Fibroblast of lung (primary cell): ENCODE results near the gene C21orf58. TPM values are rescaled to one million over a fixed set of nuclear protein-coding genes. Genes with fewer than 3 reads are reported as not detected.

Experiments used
- DNase-seq, 2 donors: peaks; one replicate each; pipeline versions ENCODE4 v3.0.0 to v3.0.0-alpha.2; 2010; ENCODE audit warnings: low read depth in 2 of 2
- H2AFZ ChIP-seq: 2 replicates; pipeline ENCODE4 v1.5.1; 2012; ENCODE audit warnings: low read length, control low read depth, inconsistent platforms
- H3K27ac ChIP-seq: 2 replicates; pipeline ENCODE4 v1.5.1; 2011; ENCODE audit warnings: low read length, control low read depth; ENCODE audit not compliant: insufficient read depth
- H3K27me3 ChIP-seq: 2 replicates; pipeline ENCODE4 v1.5.1; 2011; ENCODE audit warnings: mild to moderate bottlenecking, low read length; ENCODE audit not compliant: control insufficient read depth, insufficient read depth
- H3K36me3 ChIP-seq: 2 replicates; pipeline ENCODE4 v1.5.1; 2011; ENCODE audit warnings: low read length; ENCODE audit not compliant: control insufficient read depth, insufficient read depth
- H3K4me1 ChIP-seq: 2 replicates; pipeline ENCODE4 v1.5.1; 2011; ENCODE audit warnings: low read length; ENCODE audit not compliant: control insufficient read depth, insufficient read depth; ENCODE audit errors: extremely low read depth
- H3K4me2 ChIP-seq: 2 replicates; pipeline ENCODE4 v1.5.1; 2011; ENCODE audit warnings: low read length, control low read depth; ENCODE audit not compliant: insufficient read depth; ENCODE audit errors: extremely low read depth
- H3K4me3 ChIP-seq, 4 experiments: fragments of 200-600 bp in 1 of 4; sonication (generic) in 1 of 4; replicated peaks in 1 of 4; 2 replicates each; pipeline ENCODE4 v1.5.1; 2011 to 2016; ENCODE audit warnings: low read length in 4 of 4, low read depth in 3 of 4, mild to moderate bottlenecking in 3 of 4, control low read depth in 2 of 4, inconsistent platforms in 1 of 4, mixed read lengths in 1 of 4; ENCODE audit not compliant: insufficient read depth in 1 of 4; ENCODE audit errors: control extremely low read depth in 1 of 4
- H3K79me2 ChIP-seq: 2 replicates; pipeline ENCODE4 v1.5.1; 2012; ENCODE audit warnings: mild to moderate bottlenecking, low read length, inconsistent platforms; ENCODE audit not compliant: control insufficient read depth, insufficient read depth
- H3K9ac ChIP-seq: 2 replicates; pipeline ENCODE4 v1.5.1; 2011; ENCODE audit warnings: mild to moderate bottlenecking, low read length, control low read depth; ENCODE audit not compliant: insufficient read depth
- H3K9me3 ChIP-seq: 2 replicates; pipeline ENCODE4 v1.5.1; 2012; ENCODE audit warnings: low read depth, low read length; ENCODE audit not compliant: control insufficient read depth, insufficient read depth
- H4K20me1 ChIP-seq: 2 replicates; pipeline ENCODE4 v1.5.1; 2011; ENCODE audit warnings: low read length; ENCODE audit not compliant: control insufficient read depth, insufficient read depth; ENCODE audit errors: extremely low read depth
- CTCF ChIP-seq, 2 donors: IDR thresholded peaks in 1 of 2; conservative IDR thresholded peaks in 1 of 2; 1 replicate in 1 of 2; 2 replicates in 1 of 2; pipeline ENCODE4 v1.5.1; 2011 to 2012; ENCODE audit warnings: low read length in 2 of 2, control low read depth in 1 of 2, inconsistent platforms in 1 of 2, low read depth in 1 of 2, mild to moderate bottlenecking in 1 of 2
- EZH2 ChIP-seq: IDR thresholded peaks from 2 replicates; pipeline ENCODE4 v1.5.1; 2012; ENCODE audit warnings: low read length, control low read depth, mild to moderate bottlenecking; ENCODE audit errors: missing control alignments
- polyA plus RNA-seq, 2 donors: library from polyadenylated mRNA; depleted of rRNA in 1 of 2; stranded (reverse) in 1 of 2; unstranded in 1 of 2; fragments of >200 nt; gene quantifications; 2 replicates each; pipeline ENCODE4 v1.2.1, GENCODE V29; 2011 to 2012; ENCODE audit warnings: missing spikeins in 1 of 2
- total RNA-seq: library from RNA; depleted of rRNA; stranded (reverse); fragments of >200 nt; gene quantifications from 2 replicates; pipeline ENCODE4 v1.2.1, GENCODE V29; 2014

Gene C21orf58
- total and polyA plus RNA-seq, 2 donors (not counting 1 experiment from before 2014, with no cell fraction given) = 1.4 to 2.5 TPM

- no peak overlapping the region for H3K4me3 ChIP-seq
- H3K27me3 ChIP-seq = no peaks in the 10 kb centered on the region
- H4K20me1 ChIP-seq = no peaks in the 10 kb centered on the region
- H3K9ac ChIP-seq = no peak overlapping the region
- TF ChIP-seq EZH2 = no peak
- no peak for TF ChIP-seq CTCF (conservative IDR thresholded peaks at IDR 0.05 in 1 of 2, IDR thresholded peaks at IDR 0.05 in 1 of 2; ENCODE audit: low read depth in 1 of 2, low read length in 2 of 2)
- H3K9me3 ChIP-seq = no peaks in the 10 kb centered on the region
- H3K79me2 ChIP-seq = peaks cover 28% of the 10 kb centered on the region
- DNase-seq = no peak
- no peak overlapping the region for H2AFZ ChIP-seq
- no peak overlapping the region for H3K4me2 ChIP-seq
- H3K36me3 ChIP-seq = peaks cover 6% of the 10 kb centered on the region
- no peak overlapping the region for H3K27ac ChIP-seq
- H3K4me1 ChIP-seq = peaks cover 15% of the 10 kb centered on the region
These were observed 5.8 kb downstream of the C21orf58 start for GRCh38 chr21:46317710-46318463.

- Histone ChIP-seq H4K20me1 (no peaks in the 10 kb centered on the region), H3K4me2 (no peak overlapping the region), H3K36me3 (peaks cover 6% of the 10 kb centered on the region), H3K4me3 (no peak overlapping the region), H3K9ac (no peak overlapping the region), H3K4me1 (peaks cover 7% of the 10 kb centered on the region), H3K27ac (no peak overlapping the region), H3K27me3 (no peaks in the 10 kb centered on the region), H3K79me2 (peaks cover 17% of the 10 kb centered on the region), H3K9me3 (no peaks in the 10 kb centered on the region), H2AFZ (no peak overlapping the region)
- no peak for DNase-seq
- no peak for TF ChIP-seq CTCF (conservative IDR thresholded peaks at IDR 0.05 in 1 of 2, IDR thresholded peaks at IDR 0.05 in 1 of 2; ENCODE audit: low read depth in 1 of 2, low read length in 2 of 2)
- no peak for TF ChIP-seq EZH2
These were observed 6.9 kb downstream of the C21orf58 start for GRCh38 chr21:46316708-46317324.

DNA sequence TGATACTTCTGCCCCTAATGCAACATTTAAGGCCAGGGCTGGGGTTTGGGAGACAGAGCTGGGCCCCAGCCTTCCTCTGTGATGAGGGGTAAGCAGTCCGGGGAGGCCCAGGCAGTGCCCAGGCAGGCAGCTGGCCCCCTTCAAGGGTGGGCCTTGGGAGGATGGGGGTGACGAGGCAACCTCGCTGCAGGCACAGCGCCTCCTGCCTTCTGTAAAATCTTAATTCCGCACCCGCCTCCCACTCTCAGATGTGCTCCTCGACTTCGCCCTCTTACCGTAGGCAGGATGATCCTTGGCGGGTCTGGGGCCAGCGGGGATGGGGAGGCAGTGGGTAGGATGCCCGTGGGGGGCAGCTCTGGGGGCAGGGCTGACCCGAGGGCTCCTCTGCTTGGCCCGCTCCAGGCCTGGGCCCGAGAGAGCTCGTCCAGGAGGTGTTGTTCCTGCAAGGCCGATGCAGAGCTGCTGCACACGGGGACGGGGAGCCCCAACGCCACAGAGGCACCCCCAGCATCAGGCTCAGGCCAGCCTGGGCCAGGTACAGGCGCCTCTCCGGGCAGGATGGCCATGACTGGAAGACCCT, 9.1 kb downstream of the C21orf58 start:
- Histone ChIP-seq H3K9ac (no peak overlapping the region), H3K27me3 (no peaks in the 10 kb centered on the region), H4K20me1 (no peaks in the 10 kb centered on the region), H3K4me1 (no peaks in the 10 kb centered on the region), H3K9me3 (no peaks in the 10 kb centered on the region), H3K36me3 (peaks cover 6% of the 10 kb centered on the region), H3K79me2 (peaks cover 2% of the 10 kb centered on the region), H3K4me2 (no peak overlapping the region), H3K4me3 (no peak overlapping the region), H3K27ac (no peak overlapping the region), H2AFZ (no peak overlapping the region)
- DNase-seq = no peak
- no peak for TF ChIP-seq EZH2
- no peak for TF ChIP-seq CTCF (conservative IDR thresholded peaks at IDR 0.05 in 1 of 2, IDR thresholded peaks at IDR 0.05 in 1 of 2; ENCODE audit: low read depth in 1 of 2, low read length in 2 of 2)
